Islet of Langerhans (tissue), 1 donor: ENCODE data around the gene ARID3B.
"Not testable (repeated sequence)": the region's sequence is repeated elsewhere in the genome, so short reads cannot be mapped to it uniquely, and the experiment has no call there.

ENCODE experiments used
- FAIRE-seq: peaks from one replicate; lab custom pipeline; 2011; peaks lifted over from hg19 to GRCh38; lab: Jason Lieb, UNC

ARID3B gene

GRCh38 chr15:74540761-74541493 lies at the start of gene ARID3B:
Gene ARID3B (plus strand): TSS chr15:74541220. CDS start chr15:74543937, 2,717 bp downstream.
- no peak for FAIRE-seq

GRCh38 chr15:74496648-74497047 lies 44.4 kb upstream of the ARID3B start:
- no peak for FAIRE-seq

- no peak for FAIRE-seq
Observed at GRCh38 chr15:74497584-74497983, 43.4 kb upstream of the ARID3B start.

GRCh38 chr15:74499366-74499765 lies 41.7 kb upstream of the ARID3B start:
- no peak for FAIRE-seq

- FAIRE-seq: no peak
Observed at GRCh38 chr15:74500401-74500800, 40.6 kb upstream of the ARID3B start.

- FAIRE-seq: no peak
Observed at GRCh38 chr15:74502301-74502700, 38.7 kb upstream of the ARID3B start.

GRCh38 chr15:74504418-74504817 lies 36.6 kb upstream of the ARID3B start:
- FAIRE-seq: no peak

- FAIRE-seq: no peak
Observed at GRCh38 chr15:74504836-74505235, 36.2 kb upstream of the ARID3B start.

GRCh38 chr15:74505837-74506514 lies 35.0 kb upstream of the ARID3B start:
- FAIRE-seq: no peak

GRCh38 chr15:74506515-74506840 lies 34.5 kb upstream of the ARID3B start:
- FAIRE-seq: no peak

- no peak for FAIRE-seq
Observed at GRCh38 chr15:74511583-74511982, 29.4 kb upstream of the ARID3B start.

- not testable (repeated sequence) for FAIRE-seq
Observed at GRCh38 chr15:74514059-74514458, 27.0 kb upstream of the ARID3B start.

- no peak for FAIRE-seq
Observed at GRCh38 chr15:74517096-74517495, 23.9 kb upstream of the ARID3B start.

- FAIRE-seq: no peak
Observed at GRCh38 chr15:74519311-74519710, 21.7 kb upstream of the ARID3B start.

GRCh38 chr15:74520407-74520806 lies 20.6 kb upstream of the ARID3B start:
- FAIRE-seq: no peak

- FAIRE-seq: no peak
Observed at GRCh38 chr15:74523982-74524381, 17.0 kb upstream of the ARID3B start.

- FAIRE-seq: no peak
Observed at GRCh38 chr15:74525309-74525708, 15.7 kb upstream of the ARID3B start.

- no peak for FAIRE-seq
Observed at GRCh38 chr15:74525945-74526344, 15.1 kb upstream of the ARID3B start.

- no peak for FAIRE-seq
Observed at GRCh38 chr15:74528876-74529275, 12.1 kb upstream of the ARID3B start.

- FAIRE-seq: no peak
Observed at GRCh38 chr15:74529921-74530320, 11.1 kb upstream of the ARID3B start.

- FAIRE-seq: no peak
Observed at GRCh38 chr15:74530771-74531143, 10.3 kb upstream of the ARID3B start.

GRCh38 chr15:74531144-74531811 lies 9.7 kb upstream of the ARID3B start:
- no peak for FAIRE-seq

GRCh38 chr15:74535388-74536084 lies 5.5 kb upstream of the ARID3B start:
- FAIRE-seq: no peak
